RWPE2 (cell line): ENCODE measurements around the gene LETM1.

Source experiments
- ATAC-seq: fragments of 200-7000 bp; cut with Tn5 transposase; 3 replicates; pipeline ENCODE4 v1.9.1; 2021; ENCODE audit warnings: low read depth
- DNase-seq: peaks from one replicate; pipeline ENCODE4 v3.0.0-alpha.2; 2020; ENCODE audit warnings: low spot score
- H3K27ac ChIP-seq: fragments of 450-650 bp; 2 replicates; pipeline ENCODE4 v1.5.1; 2017; ENCODE audit warnings: mild to moderate bottlenecking; ENCODE audit not compliant: poor library complexity, severe bottlenecking
- H3K27me3 ChIP-seq: fragments of 250-450 bp; sonication (Bioruptor Pico); 2 replicates; pipeline ENCODE4 v1.5.1; 2021; ENCODE audit warnings: mild to moderate bottlenecking, moderate library complexity; ENCODE audit not compliant: insufficient read depth, poor library complexity, severe bottlenecking
- H3K36me3 ChIP-seq: fragments of 250-450 bp; sonication (Bioruptor Pico); 2 replicates; pipeline ENCODE4 v1.5.1; 2020; ENCODE audit warnings: low read depth, mild to moderate bottlenecking, moderate library complexity
- H3K4me1 ChIP-seq: fragments of 250-450 bp; sonication (Bioruptor Pico); 2 replicates; pipeline ENCODE4 v1.5.1; 2021; ENCODE audit warnings: mild to moderate bottlenecking, moderate library complexity; ENCODE audit not compliant: insufficient read depth, poor library complexity, severe bottlenecking
- H3K4me3 ChIP-seq: fragments of 250-450 bp; sonication (Bioruptor Pico); 2 replicates; pipeline ENCODE4 v1.5.1; 2021; ENCODE audit warnings: mild to moderate bottlenecking, moderate library complexity; ENCODE audit not compliant: severe bottlenecking
- H3K9me3 ChIP-seq: fragments of 250-450 bp; sonication (Bioruptor Pico); 2 replicates; pipeline ENCODE4 v1.5.1; 2021; ENCODE audit warnings: mild to moderate bottlenecking, moderate library complexity; ENCODE audit not compliant: severe bottlenecking
- CTCF ChIP-seq: fragments of 450-650 bp; IDR thresholded peaks from one replicate; pipeline ENCODE4 v1.5.1; 2017; ENCODE audit warnings: mild to moderate bottlenecking, moderate library complexity; ENCODE audit not compliant: poor library complexity, severe bottlenecking

Gene LETM1

GRCh38 chr4:1868293-1868692 is 12.3 kb upstream of the LETM1 start:
- peaks cover 6% of the 10 kb centered on the region for H3K36me3 ChIP-seq
- H3K27me3 ChIP-seq: no peaks in the 10 kb centered on the region
- DNase-seq (no peak), ATAC-seq (no peak)
- H3K4me1 ChIP-seq: peaks cover 5% of the 10 kb centered on the region
- H3K27ac ChIP-seq: no peak overlapping the region
- no peak overlapping the region for H3K4me3 ChIP-seq
- no peak for TF ChIP-seq CTCF
- no peaks in the 10 kb centered on the region for H3K9me3 ChIP-seq

GRCh38 chr4:1866189-1866661 is 10.3 kb upstream of the LETM1 start:
- no peak for ATAC-seq

GRCh38 chr4:1864076-1865008 is 8.4 kb upstream of the LETM1 start:
- Histone ChIP-seq H3K27me3 (no peaks in the 10 kb centered on the region), H3K4me3 (no peak overlapping the region)

More at GRCh38 chr4:1866189-1866661, 10.3 kb upstream of the LETM1 start:
- H3K9me3 ChIP-seq: no peaks in the 10 kb centered on the region
- H3K36me3 ChIP-seq: no peaks in the 10 kb centered on the region
- H3K4me1 ChIP-seq: no peaks in the 10 kb centered on the region
- no peak overlapping the region for H3K4me3 ChIP-seq
- no peak overlapping the region for H3K27ac ChIP-seq
- DNase-seq: no peak
- no peaks in the 10 kb centered on the region for H3K27me3 ChIP-seq
- no peak for TF ChIP-seq CTCF

DNA sequence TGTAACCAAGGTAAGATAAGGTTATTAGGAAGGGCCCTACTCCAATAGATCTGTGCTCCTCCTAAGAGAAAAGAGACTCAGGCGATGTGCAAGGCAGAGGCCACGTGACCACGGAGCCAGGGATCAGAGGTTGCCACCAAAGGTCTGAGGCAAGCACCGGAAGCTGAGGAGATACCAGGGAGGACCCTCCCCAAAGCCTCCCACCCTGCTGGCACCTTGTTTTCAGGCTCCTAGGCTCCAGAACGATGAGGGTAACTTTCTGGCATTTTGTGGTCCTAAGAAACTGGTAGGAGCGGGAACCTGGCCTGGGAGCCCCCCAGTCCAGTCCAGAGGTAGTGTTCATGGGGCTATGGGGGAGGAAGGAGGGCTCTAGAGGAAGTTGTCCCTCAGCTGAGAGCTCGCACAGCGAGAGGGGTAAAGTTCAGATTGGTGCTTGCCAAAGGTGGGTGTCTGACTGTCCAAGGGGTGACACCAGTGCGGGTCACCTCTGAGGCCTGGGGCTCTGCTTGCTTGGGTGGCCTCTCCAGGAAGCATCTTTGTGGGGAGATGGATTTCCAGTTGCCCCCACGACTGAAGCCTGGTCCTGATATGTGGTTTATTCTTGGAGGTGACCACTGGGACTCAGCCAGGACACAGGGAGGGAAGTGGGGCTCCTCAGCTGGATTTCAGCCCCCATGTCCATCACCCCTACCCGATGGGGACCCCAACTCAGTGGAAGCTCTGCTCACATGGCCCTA is 7.5 kb upstream of the LETM1 start:
- no peak for TF ChIP-seq CTCF
- no peak for ATAC-seq
- H3K27me3 ChIP-seq: no peaks in the 10 kb centered on the region

More at GRCh38 chr4:1864076-1865008, 8.4 kb upstream of the LETM1 start:
- Histone ChIP-seq H3K9me3 (no peaks in the 10 kb centered on the region), H3K36me3 (no peaks in the 10 kb centered on the region), H3K27ac (no peak overlapping the region), H3K4me1 (no peaks in the 10 kb centered on the region)
- no peak for TF ChIP-seq CTCF
- no peak for ATAC-seq
- DNase-seq: no peak

More for the DNA sequence above, 7.5 kb upstream of the LETM1 start:
- DNase-seq: no peak
- H3K4me3 ChIP-seq: no peak overlapping the region
- no peak overlapping the region for H3K27ac ChIP-seq
- H3K4me1 ChIP-seq: no peaks in the 10 kb centered on the region
- H3K36me3 ChIP-seq: no peaks in the 10 kb centered on the region
- no peaks in the 10 kb centered on the region for H3K9me3 ChIP-seq
